ENCODE measurements around the gene STX18.

STX18 gene

DNA sequence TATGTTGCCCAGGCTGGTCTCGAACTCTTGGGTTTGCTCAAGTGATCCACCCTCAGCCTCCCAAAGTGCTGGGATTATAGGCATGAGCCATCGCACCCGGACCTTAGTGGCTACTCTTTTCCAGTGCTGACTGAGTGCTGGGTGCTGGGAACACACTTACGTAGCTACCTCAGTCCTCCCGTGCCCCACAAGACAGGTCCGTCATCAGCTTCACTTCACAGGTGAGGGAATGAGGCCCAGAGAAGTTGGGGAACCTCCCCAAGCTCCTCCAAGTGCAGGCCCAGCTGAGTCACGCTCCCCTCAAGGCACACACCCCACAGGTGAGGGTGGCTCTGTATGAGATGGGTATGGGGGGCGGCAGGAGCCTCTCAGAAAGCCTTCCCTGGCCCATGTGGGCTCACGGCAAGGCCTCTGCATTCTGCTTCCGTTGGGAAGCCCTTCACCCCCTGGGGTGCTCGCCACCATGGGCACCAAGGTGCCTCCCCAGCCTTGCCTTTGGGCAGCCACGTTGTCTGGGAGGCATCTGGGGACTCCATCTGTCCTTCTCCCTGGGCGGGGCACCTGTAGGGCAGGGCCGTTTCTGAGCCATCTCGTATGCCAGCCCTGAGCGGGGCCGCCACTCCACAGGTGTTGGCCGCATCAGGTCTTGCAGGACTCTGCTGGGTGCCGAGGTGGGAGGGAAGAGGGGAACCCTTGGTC, 126.6 kb downstream of the STX18 start:
- no peak for TF ChIP-seq CTCF (conservative IDR thresholded peaks at IDR 0.05; ENCODE audit: low read depth, low read length)
- no peak for DNase-seq (ENCODE audit: low read depth)
- no peak overlapping the region for H3K4me3 ChIP-seq (ENCODE audit: low read depth, low read length)

GRCh38 chr4:4413806-4414205, 128.0 kb downstream of the STX18 start:
- no peak for TF ChIP-seq CTCF (conservative IDR thresholded peaks at IDR 0.05; ENCODE audit: low read depth, low read length)
- H3K4me3 ChIP-seq (ENCODE audit: low read depth, low read length): no peak overlapping the region
- no peak for DNase-seq (ENCODE audit: low read depth)

- no peak for TF ChIP-seq CTCF (conservative IDR thresholded peaks at IDR 0.05; ENCODE audit: low read depth, low read length)
- no peak overlapping the region for H3K4me3 ChIP-seq (ENCODE audit: low read depth, low read length)
- no peak for DNase-seq (ENCODE audit: low read depth)
Observed at GRCh38 chr4:4413373-4413725, 128.5 kb downstream of the STX18 start.

DNA sequence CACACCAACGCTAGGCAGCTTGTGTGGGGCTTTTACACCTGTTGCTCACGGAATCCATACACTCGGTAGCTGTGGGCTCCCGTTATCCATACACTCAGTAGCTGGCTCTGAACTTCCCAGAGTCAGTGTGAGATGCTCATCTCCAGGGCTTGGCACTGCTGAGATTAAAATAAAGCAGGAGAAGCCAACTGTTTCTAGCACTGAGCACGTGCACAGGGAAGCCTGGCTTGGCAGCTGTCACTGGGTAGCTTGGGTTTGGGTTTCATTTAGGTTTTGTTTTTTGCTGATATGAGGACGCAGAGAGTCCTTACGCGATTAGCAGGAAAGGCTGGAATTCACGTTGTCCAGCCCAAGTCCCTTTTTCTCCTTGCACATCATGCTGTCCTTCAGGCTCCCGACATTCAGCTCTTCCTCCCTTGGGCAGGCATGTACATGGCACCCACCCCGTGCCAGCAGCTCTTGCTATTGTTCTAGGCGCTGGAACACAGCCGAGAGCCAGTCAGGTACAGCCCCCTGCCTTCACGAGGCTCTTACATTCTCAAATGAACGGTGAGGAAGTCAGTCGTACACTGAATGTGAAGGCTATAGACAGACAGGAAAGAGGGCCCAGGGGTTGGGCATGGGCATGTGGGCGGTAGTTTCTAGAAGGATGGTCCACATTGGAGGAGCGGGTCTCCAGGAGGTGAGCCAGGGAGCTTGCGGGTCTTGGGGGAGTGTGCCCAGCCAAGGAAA, 129.0 kb downstream of the STX18 start:
- no peak overlapping the region for H3K4me3 ChIP-seq (ENCODE audit: low read depth, low read length)
- no peak for TF ChIP-seq CTCF (conservative IDR thresholded peaks at IDR 0.05; ENCODE audit: low read depth, low read length)
- DNase-seq (ENCODE audit: low read depth): no peak

DNA sequence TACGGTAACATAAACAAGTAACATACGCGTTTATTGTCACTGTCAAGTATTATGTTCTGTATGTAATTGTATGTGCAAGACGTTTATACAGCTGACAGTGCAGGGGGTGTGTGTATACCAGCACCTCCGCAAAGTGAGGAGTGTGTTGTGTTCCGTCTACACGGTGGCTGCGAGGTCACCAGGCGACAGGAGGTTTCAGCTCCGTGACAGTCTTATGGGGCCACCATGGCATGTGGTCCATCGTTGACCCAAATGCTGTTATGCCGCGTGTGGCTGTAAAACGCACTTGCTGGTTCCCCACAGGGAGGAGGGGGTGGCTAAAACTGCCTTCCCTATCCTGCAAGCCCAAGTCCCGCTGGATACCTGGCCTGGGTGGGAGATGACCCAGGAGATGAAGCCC, 129.9 kb downstream of the STX18 start:
- H3K4me3 ChIP-seq (ENCODE audit: low read depth, low read length): no peak overlapping the region
- TF ChIP-seq CTCF (conservative IDR thresholded peaks at IDR 0.05; ENCODE audit: low read depth, low read length): no peak
- no peak for DNase-seq (ENCODE audit: low read depth)

DNA sequence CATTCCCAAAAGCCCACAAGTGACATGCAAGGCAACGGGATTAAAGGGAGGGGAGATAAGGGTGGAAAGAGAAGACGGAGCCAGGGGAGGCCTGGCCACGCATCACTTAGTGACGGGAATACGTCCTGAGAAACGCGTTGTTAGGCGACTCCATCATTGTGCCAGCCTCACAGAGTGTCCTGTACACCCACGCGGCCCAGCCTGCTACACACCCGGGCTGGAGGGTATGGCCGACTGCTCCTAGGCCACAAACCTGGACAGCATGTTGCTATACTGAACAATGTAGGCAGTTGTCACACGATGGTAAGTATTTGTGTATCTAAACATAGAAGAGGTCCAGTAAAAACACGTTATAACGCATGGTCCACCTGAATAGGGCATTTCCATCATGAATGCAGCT, 131.6 kb downstream of the STX18 start:
- no peak for DNase-seq (ENCODE audit: low read depth)
- no peak overlapping the region for H3K4me3 ChIP-seq (ENCODE audit: low read depth, low read length)
- TF ChIP-seq CTCF (conservative IDR thresholded peaks at IDR 0.05; ENCODE audit: low read depth, low read length): no peak
